Keratinocyte (primary cell): Measurements from ENCODE around the gene FRAS1. TPM values are rescaled to one million over a fixed set of nuclear protein-coding genes. Genes with fewer than 3 reads are reported as not detected.

Source experiments
- DNase-seq: peaks from one replicate; pipeline ENCODE4 v3.0.0-alpha.2; 2011; ENCODE audit warnings: low read depth, missing footprints, low spot score
- FAIRE-seq: peaks from 2 replicates; lab custom pipeline; 2011; peaks lifted over from hg19 to GRCh38; lab: Jason Lieb, UNC
- H2AFZ ChIP-seq: 2 replicates; pipeline ENCODE4 v1.6.0; 2012; ENCODE audit warnings: low read length, control low read depth, inconsistent platforms; ENCODE audit not compliant: control insufficient read depth
- H3K27ac ChIP-seq: 2 replicates; pipeline ENCODE4 v1.5.1; 2011; ENCODE audit warnings: low read length; ENCODE audit not compliant: control insufficient read depth, insufficient read depth
- H3K27me3 ChIP-seq: 3 replicates; pipeline ENCODE4 v1.6.0; 2011; ENCODE audit warnings: low read length; ENCODE audit not compliant: control insufficient read depth, insufficient read depth; ENCODE audit errors: extremely low read depth
- H3K36me3 ChIP-seq, 2 experiments: 2 replicates in 1 of 2; 3 replicates in 1 of 2; pipeline ENCODE4 v1.5.1; 2011; ENCODE audit warnings: low read length in 2 of 2, mild to moderate bottlenecking in 1 of 2; ENCODE audit not compliant: control insufficient read depth in 2 of 2, insufficient read depth in 2 of 2; ENCODE audit errors: extremely low read depth in 1 of 2
- H3K4me1 ChIP-seq: 3 replicates; pipeline ENCODE4 v1.5.1; 2011; ENCODE audit warnings: low read length; ENCODE audit not compliant: control insufficient read depth, insufficient read depth; ENCODE audit errors: extremely low read depth
- H3K4me2 ChIP-seq: 3 replicates; pipeline ENCODE4 v1.6.0; 2011; ENCODE audit warnings: low read depth, low read length; ENCODE audit not compliant: control insufficient read depth, insufficient read depth; ENCODE audit errors: extremely low read depth
- H3K4me3 ChIP-seq, 3 experiments: fragments of 200-600 bp in 1 of 3; sonication (generic) in 1 of 3; 2 replicates in 2 of 3; 3 replicates in 1 of 3; pipeline ENCODE4 v1.5.1; 2011 to 2016; ENCODE audit warnings: low read length in 3 of 3, mild to moderate bottlenecking in 3 of 3, control low read depth in 2 of 3, inconsistent platforms in 1 of 3, low read depth in 1 of 3, mixed read lengths in 1 of 3, mixed run types in 1 of 3, moderate library complexity in 1 of 3; ENCODE audit not compliant: control insufficient read depth in 2 of 3, insufficient read depth in 2 of 3; ENCODE audit errors: extremely low read depth in 1 of 3
- H3K79me2 ChIP-seq: 2 replicates; pipeline ENCODE4 v1.6.0; 2012; ENCODE audit warnings: low read length; ENCODE audit not compliant: control insufficient read depth, insufficient read depth
- H3K9ac ChIP-seq: 3 replicates; pipeline ENCODE4 v1.6.0; 2011; ENCODE audit warnings: low read length; ENCODE audit not compliant: control insufficient read depth, insufficient read depth; ENCODE audit errors: extremely low read depth
- H3K9me1 ChIP-seq: 3 replicates; pipeline ENCODE4 v1.6.0; 2011; ENCODE audit warnings: low read length; ENCODE audit not compliant: control insufficient read depth, insufficient read depth; ENCODE audit errors: extremely low read depth
- H3K9me3 ChIP-seq: 2 replicates; pipeline ENCODE4 v1.5.1; 2012; ENCODE audit warnings: low read depth, low read length; ENCODE audit not compliant: control insufficient read depth
- H4K20me1 ChIP-seq: 3 replicates; pipeline ENCODE4 v1.6.0; 2011; ENCODE audit warnings: low read length; ENCODE audit not compliant: control insufficient read depth, insufficient read depth; ENCODE audit errors: extremely low read depth
- CTCF ChIP-seq, 3 experiments: IDR thresholded peaks in 1 of 3; conservative IDR thresholded peaks in 1 of 3; optimal IDR thresholded peaks in 1 of 3; 2 replicates in 2 of 3; 3 replicates in 1 of 3; pipeline versions ENCODE3 to v1.5.1; 2011; ENCODE audit warnings: low read length in 3 of 3, mild to moderate bottlenecking in 3 of 3, moderate library complexity in 2 of 3, control low read depth in 1 of 3, inconsistent platforms in 1 of 3; ENCODE audit not compliant: insufficient read depth in 2 of 3; ENCODE audit errors: extremely low read depth in 1 of 3
- EZH2 ChIP-seq: IDR thresholded peaks from one replicate; pipeline ENCODE4 v1.6.1; 2012; ENCODE audit warnings: inconsistent platforms, mild to moderate bottlenecking, low read length, moderate library complexity
- dilution Hi-C: fragments of 300-500 bp; cut with MboI; formaldehyde crosslinking; loops from one replicate; pipeline ENCODE4 v1.7.0; 2020; ENCODE audit warnings: low sequenced_read_pairs; ENCODE audit not compliant: extremely low pct_ligation_motif_present
- polyA plus RNA-seq, 5 experiments: library from polyadenylated mRNA; depleted of rRNA in 3 of 5; stranded (reverse) in 3 of 5; stranded (forward) in 1 of 5; unstranded in 1 of 5; fragments of >200 nt; gene quantifications; 1 replicate in 1 of 5; 2 replicates in 3 of 5; 3 replicates in 1 of 5; pipeline versions ENCODE4 v1.2.1 to v1.2.3, GENCODE V29; 2011 to 2012; ENCODE audit warnings: missing spikeins in 2 of 5, low read depth in 1 of 5, low replicate concordance in 1 of 5

FRAS1 gene
- polyA plus RNA-seq, 1 donor (not counting 4 experiments of a cell fraction or from before 2014, with no cell fraction given): 3.5 TPM

- Histone ChIP-seq H3K9ac (no peak overlapping the region), H3K9me3 (no peaks in the 10 kb centered on the region), H3K9me1 (no peaks in the 10 kb centered on the region), H3K4me2 (no peak overlapping the region), H3K4me1 (no peaks in the 10 kb centered on the region), H3K4me3 (no peak overlapping the region), H3K27me3 (no peaks in the 10 kb centered on the region), H4K20me1 (no peaks in the 10 kb centered on the region), H3K27ac (no peak overlapping the region), H2AFZ (no peak overlapping the region), H3K36me3 (no peaks in the 10 kb centered on the region), H3K79me2 (no peaks in the 10 kb centered on the region)
- DNase-seq (no peak), FAIRE-seq (no peak)
- dilution Hi-C loops: no loop called here
- TF ChIP-seq CTCF (optimal IDR thresholded peaks at IDR 0.05 in 1 of 3, IDR thresholded peaks at IDR 0.05 in 1 of 3, conservative IDR thresholded peaks at IDR 0.05 in 1 of 3; ENCODE audit: extremely low read depth in 1 of 3, insufficient read depth in 2 of 3, low read length in 3 of 3): no peak
- no peak for TF ChIP-seq EZH2
Observed at GRCh38 chr4:78356251-78356786, 299.2 kb downstream of the FRAS1 start.

GRCh38 chr4:78357122-78357521 lies 300.0 kb downstream of the FRAS1 start:
- TF ChIP-seq CTCF (optimal IDR thresholded peaks at IDR 0.05 in 1 of 3, IDR thresholded peaks at IDR 0.05 in 1 of 3, conservative IDR thresholded peaks at IDR 0.05 in 1 of 3; ENCODE audit: extremely low read depth in 1 of 3, insufficient read depth in 2 of 3, low read length in 3 of 3) (no peak), EZH2 (no peak)
- Histone ChIP-seq H3K36me3 (no peaks in the 10 kb centered on the region), H3K9me1 (no peaks in the 10 kb centered on the region), H3K79me2 (no peaks in the 10 kb centered on the region), H2AFZ (no peak overlapping the region), H3K9me3 (no peaks in the 10 kb centered on the region), H3K4me2 (no peak overlapping the region), H4K20me1 (no peaks in the 10 kb centered on the region), H3K4me3 (no peak overlapping the region), H3K4me1 (no peaks in the 10 kb centered on the region), H3K27me3 (no peaks in the 10 kb centered on the region), H3K27ac (no peak overlapping the region), H3K9ac (no peak overlapping the region)
- DNase-seq: no peak
- dilution Hi-C loops: no loop called here
- FAIRE-seq: no peak
